ENCODE measurements around the gene HTT.
"Not testable (repeated sequence)": the region's sequence is repeated elsewhere in the genome, so short reads cannot be mapped to it uniquely, and the experiment has no call there.

HTT gene

DNA sequence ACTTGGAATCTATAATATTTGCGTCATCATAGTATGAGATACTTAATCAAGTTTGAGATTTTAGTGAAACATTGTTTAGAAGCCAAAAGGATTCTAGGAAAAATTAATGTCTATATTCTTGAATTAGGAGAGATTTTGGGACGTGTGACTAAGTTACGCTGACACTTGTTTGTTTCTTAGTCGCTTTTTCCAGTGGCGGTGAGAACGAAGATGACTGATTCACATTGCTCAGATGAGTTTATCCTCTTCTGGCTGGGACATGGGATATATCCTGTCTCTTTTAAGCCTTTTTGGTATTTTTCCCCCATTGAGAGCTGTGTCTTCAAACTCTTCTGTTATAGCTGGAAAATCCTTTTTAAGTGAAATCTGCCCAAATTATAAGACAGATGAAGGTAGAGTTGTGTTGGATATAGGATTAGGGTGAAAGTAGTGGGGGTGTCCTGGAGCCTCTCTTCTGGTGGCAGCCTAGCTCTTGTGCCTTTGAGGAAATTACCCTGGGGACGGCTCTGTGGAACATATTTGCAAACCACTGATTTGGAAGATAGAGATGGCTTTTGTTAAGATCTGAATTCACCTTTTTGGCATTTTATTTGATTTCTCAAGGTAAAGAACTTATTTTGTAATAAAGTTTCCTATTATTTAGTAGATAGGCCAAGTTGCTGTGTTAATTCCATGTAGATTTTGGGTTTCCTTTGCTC is 49.7 kb downstream of the HTT start:
- FAIRE-seq = no peak

DNA sequence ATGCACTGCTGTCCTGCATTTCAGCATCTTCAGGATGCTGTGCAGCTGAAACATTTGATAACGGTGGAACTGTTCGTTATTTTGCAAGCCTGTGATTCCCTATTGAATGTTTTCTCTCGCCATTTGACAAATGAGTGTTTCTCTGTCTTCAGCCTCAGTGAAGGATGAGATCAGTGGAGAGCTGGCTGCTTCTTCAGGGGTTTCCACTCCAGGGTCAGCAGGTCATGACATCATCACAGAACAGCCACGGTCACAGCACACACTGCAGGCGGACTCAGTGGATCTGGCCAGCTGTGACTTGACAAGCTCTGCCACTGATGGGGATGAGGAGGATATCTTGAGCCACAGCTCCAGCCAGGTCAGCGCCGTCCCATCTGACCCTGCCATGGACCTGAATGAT is 52.6 kb downstream of the HTT start:
- no peak for FAIRE-seq

DNA sequence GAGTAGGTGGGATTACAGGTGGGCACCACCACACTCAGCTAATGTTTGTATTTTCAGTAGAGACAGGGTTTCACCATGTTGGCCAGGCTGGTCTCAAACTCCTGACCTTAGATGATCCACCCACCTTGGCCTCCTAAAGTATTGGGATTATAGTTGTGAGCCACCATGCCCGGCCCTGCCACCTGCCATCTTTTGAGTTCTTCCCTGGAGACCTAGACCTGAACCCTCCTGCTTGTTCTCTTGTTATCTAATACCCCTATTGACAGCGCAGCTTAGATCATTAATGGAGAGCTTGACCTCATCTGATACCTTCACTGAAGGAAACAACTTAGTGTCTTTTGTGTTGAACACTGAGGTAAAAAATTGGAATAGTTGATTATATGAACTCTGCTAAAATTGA is 53.6 kb downstream of the HTT start:
- no peak for FAIRE-seq

DNA sequence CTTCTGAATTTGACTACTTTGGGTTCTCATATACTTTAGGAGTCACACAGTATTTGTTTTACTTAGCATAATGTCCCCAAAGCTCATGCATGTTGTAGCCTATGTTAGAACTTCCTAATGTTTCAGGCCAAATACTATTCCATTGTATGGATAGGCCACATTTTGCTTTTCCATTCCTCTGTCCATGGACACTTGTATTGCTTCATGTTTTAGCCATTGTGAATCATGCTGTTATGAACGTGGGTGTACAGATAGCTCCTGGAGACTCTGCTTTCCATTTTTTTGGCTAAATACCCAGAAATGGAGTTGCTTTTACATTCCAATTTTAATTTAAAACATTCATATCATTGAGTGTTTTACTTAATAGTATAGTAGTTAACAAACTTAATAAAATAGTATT is 54.5 kb downstream of the HTT start:
- FAIRE-seq = no peak

DNA sequence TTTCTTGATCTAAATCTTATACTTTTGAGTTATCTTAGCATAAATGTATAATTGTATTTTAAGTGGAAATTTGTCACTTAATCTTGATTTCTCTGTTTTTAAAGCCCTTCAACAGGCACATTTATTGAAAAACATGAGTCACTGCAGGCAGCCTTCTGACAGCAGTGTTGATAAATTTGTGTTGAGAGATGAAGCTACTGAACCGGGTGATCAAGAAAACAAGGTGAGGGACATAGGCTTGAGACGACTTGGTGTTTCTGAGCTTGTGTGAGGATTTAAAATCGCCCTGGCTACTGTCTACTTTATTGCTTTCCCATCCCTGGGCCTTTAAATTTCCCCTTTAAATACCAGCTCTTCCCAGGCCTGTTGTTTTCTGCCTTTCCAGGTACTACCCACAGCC is 55.7 kb downstream of the HTT start:
- FAIRE-seq = no peak

DNA sequence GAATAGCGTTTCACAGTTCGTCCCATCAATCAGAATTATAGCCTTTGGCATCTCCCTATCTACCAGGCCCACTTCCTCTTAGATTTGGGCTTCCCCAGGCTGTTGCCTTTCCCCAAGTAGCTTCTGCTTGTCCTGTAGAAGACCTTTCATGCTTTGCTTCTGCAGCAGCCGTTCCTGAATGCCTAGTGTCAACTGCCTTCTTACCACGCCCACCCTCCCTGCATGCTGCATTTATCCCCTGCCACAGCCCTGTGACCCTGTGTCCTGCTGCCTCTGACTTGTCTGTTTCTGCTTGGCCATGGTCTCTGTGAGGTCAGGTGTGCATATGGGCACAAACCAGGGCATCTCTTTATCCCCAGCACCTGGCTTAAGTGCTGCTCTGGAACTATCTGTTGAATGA is 56.3 kb downstream of the HTT start:
- no peak for FAIRE-seq

DNA sequence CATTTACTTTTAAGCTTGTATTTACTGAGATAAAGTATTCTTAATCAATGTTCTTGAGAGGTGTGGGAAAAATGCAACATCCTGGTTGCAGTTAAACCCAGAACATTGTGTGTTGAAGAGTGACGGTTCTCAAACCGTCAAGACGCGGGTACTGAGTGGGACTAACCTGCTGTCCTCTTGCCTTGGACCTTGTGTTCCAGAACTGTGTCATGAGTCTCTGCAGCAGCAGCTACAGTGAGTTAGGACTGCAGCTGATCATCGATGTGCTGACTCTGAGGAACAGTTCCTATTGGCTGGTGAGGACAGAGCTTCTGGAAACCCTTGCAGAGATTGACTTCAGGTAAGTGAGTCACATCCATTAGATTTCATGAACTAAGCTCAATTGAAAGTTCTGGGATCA is 59.7 kb downstream of the HTT start:
- no peak for FAIRE-seq

DNA sequence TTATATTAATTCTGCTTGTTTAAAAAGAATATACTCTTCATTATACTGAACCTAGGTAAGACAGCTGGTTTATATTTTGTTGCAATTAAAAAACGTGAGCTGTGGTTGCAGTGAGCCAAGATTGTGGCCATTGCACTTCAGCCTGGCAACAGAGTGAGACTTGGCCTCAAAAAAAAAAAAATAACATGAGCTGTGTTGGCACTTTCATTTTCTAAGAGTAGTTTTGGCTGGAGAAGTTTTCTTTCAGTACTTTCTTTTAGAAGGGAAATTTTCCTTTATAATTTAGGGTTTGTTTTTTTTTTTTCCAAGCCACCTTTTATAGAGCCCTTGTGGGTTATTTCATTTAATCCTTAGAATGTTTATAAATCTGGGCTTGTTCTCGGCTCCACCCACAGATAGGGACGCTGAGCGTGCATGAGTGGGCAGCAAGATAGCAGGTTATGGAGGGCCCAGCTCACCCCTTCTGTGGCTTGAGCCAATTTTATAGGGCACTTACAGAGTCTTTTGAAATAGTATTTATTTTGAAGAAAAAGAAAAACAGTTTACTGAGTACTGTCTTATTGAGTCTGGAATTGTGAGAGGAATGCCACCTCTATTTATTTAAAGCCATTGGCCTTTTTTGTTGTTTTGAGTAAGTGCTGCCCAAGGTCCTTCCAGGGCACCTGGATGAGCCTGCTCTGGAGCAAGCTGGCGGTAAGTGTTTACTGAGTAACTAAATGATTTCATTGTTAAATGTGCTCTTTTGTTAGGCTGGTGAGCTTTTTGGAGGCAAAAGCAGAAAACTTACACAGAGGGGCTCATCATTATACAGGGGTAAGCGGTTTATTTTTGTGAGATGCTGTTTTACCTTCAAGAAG is 60.9 kb downstream of the HTT start:
- no peak for FAIRE-seq

DNA sequence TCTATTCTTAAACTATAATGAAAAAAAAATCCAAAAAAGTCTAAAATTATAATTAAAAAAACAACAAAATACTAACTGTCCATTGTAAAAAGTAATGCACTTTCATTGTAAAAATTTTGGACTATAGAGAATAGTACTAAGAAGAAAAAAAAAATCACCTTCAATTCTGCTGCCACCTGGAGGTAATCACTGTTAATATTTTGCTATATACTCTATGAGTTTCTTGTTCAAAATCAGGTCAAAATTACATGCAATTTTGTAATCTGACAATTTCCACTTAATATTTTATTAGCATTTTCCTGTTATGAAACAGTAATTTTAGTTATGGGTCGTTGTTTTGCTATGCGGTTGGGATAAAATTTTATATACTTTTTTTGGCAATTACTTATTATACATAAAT is 62.0 kb downstream of the HTT start:
- peak; percentile 96 for FAIRE-seq

DNA sequence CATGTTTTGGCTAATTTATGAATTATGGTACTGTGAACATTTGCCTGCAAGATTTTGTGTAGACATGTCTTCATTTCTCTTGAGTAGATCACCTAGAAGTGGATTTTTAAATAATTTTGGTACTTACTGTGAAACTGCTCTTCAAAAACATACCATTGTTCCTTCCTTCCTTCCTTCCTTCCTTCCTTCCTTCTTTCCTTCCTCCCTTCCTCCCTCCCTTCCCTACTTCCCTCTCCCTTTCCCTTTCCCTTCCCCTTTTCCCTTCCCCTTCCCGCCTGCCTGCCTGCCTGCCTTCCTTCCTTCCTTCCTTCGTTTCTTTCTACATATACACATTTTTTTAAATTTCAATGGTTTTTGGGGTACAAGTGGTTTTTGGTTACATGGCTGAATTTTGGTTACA is 63.4 kb downstream of the HTT start:
- FAIRE-seq = no peak

DNA sequence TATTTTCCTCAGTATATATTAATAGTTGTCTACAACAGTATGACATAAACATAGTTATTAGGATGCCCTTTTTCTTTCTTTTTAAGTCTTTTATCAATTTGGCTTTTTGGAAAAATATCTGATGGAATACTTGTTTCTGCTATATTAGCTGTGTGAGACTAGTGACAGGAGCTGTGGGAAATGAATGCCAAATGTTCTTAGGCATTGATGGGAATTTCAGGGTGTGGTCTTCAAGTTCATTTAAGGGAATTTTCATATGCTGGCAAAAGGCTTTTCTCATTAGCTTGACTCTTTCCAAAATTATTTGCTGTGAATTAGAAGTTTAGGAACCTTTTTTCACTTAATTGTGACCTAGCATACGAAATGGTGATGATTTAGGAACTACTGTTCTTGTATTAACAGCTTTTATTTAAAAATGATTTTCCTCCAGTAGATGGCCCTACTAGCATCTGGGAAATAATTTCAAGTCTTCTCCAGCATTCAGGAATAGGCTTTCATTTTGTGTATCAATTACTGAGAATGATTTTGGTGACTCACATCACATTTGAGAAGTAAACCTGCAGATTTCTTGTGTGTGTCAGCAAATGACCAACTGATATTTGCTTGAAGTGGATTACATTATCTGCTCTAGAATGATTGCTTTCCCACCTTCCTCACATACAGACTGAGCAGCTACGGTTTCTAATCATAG is 70.9 kb downstream of the HTT start:
- no peak for FAIRE-seq

DNA sequence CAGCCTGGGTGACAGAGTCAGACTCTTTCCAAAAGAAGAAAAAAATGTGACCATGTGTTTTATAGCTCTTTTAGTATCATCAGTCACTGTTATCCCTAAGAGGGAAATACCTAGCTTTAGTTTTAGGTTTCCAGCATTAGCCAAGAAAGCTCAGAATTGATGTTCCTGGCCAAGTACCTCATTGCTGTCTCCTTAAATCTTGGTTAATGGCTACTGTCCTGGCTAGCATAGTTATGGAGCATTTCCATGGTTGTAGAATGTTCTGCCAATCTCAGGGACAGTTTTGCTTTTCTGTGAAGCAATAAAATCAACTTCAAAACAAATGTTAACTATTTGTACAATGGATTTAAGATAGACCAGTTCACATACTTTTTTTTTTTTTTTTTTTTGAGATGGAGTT is 74.4 kb downstream of the HTT start:
- no peak for FAIRE-seq

DNA sequence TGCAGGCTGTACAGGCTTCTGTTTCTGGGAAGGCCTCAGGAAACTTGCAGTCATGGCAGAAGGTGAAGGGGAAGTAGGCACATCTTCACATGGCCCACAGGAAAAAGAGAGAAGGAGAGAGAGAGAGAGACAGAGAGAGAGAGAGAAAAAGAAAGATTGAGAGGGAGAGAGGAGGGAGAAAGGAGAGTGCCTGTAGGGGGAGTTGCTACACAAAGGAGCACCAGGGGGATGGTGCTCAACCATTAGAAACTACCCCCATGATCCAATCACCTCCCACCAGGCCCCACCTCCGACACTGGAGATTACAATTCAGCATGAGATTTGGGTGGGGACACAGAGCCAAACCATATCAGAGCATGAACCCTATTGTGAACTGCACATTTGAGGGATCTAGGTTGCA is 76.8 kb downstream of the HTT start:
- not testable (repeated sequence) for FAIRE-seq

DNA sequence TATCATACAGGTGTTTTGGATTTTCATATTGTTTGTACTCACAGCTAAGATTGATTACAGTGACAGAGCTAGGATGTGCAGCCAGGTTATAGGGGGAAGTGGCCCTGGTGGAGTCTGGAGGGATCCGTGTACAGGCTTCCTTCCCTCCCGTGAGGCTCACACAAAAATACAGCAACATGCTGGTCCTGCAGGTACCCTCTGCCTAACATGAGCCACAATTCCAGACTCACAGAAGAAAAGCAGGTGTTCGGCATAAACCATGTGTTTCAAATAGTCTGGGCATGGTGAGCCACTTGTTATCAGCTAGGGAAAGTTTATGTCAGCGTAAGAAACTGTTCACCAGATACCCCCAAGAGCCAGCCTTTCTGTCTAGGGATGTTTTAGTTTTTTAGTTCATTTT is 82.9 kb downstream of the HTT start:
- no peak for FAIRE-seq

DNA sequence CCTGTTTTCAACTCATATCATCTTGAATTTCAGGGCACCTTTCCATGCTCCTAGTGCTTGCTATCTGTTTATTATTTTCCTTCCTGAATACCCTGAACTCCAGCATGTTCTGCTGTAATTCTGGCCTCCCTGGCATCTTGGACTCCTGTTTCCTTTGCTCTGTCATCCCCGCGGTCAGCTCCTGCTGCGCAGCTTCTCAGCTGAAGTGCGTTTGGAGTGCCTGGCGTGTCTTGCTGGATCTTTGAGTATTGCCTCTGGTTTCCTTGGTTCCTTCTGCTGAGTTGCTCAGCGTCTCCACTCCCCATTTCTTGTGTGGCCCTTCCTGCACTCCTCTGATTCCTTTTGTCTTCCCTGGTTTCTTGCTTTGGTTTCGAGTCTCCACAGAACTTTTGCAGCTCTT is 84.4 kb downstream of the HTT start:
- FAIRE-seq = no peak

DNA sequence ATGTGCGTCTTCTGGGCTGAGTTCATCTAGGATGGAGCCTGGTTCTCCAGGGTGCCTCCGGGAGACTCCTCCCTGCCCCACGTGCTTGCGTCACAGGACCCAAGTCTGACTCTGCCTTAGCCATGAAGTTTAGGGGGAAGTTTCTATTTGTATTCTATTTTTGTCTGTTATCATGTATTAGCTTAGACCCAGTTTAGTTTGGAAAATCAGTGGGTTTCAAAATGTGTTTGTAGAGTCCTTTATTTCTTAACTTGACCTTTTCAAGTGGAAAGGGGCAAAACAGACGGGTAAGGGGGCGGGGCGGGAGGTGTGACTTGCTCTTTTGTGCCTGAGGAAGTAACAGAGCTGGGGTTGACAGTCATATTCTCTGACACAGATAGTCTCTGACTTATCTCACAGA is 86.0 kb downstream of the HTT start:
- no peak for FAIRE-seq

DNA sequence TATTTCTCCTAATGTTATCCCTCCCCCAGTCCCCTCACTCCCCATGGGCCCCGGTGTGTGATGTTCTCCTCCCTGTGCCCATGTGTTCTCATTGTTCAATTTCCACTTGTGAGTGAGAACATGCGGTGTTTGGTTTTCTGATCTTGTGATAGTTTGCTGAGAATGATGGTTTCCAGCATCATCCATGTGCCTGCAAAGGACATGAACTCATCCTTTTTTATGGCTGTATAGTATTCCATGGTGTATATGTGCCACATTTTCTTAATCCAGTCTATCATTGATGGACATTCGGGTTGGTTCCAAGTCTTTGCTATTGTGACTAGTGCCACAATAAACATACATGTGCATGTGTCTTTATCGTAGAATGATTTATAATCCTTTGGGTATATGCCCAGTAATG is 86.6 kb downstream of the HTT start:
- FAIRE-seq = not testable (repeated sequence)

DNA sequence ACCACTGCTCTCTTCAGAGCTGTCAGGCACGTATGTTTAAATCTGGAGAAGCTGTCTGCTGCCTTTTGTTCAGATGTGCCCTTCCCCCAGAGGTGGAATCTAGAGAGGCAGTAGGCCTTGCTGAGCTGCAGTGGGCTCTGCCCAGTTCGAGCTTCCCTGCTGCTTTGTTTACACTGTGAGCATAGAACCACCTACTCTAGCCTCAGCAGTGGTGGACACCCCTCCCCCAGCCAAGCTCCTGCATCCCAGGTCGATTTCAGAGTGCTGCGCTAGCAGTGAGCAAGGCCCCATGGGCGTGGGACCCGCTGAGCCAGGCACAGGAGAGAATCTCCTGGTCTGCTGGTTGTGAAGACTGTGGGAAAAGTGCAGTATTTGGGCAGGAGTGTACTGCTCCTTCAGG is 92.0 kb downstream of the HTT start:
- not testable (repeated sequence) for FAIRE-seq

DNA sequence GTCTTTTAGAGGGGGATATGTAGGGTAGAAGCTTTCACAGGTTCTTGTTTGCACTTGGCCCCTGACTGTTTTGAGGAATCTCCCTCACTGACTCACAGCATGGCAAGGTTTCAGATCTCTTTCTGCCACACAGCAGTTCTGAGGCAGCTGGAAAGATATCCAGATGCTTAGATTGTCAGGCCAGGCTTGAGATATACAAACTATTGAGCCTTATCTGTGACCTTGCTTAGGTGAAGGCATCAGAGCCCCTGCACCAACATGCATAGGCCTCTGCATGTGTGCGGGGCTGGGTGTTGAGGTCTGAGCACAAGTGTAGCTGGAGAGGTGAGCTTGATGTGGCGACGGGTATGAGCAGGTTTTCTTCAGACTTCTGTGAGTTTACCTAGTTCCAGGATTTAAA is 93.5 kb downstream of the HTT start:
- no peak for FAIRE-seq

DNA sequence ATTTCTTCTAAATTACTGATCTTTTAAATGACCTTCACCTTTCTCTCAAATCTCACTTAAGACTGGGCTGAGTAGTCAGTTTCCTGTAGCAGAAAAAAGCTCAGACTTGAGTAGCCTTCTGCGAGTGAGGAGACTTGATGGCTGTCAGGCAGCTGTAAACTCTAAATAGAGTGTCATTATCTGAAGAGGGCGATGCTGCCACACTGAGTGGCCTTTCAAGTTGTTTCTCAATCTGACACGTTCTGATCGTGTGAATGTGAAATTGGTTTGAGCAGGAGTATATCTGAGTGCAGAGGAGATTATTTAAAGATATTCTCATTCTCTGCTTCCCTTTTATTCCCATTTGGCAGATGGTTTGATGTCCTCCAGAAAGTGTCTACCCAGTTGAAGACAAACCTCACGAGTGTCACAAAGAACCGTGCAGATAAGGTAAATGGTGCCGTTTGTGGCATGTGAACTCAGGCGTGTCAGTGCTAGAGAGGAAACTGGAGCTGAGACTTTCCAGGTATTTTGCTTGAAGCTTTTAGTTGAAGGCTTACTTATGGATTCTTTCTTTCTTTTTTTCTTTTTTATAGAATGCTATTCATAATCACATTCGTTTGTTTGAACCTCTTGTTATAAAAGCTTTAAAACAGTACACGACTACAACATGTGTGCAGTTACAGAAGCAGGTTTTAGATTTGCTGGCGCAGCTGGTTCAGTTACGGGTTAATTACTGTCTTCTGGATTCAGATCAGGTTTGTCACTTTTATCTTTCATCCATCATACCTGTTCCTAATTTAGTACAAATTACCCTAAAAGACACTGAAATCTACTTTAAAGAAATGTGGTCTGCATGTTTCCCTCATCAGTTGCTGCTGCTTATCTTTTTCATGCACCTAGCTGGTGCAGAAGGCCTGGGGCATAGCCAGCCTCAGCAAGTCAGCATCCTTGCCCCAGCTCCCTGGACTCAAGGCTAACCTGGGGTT is 100.2 kb downstream of the HTT start:
- no peak for FAIRE-seq

DNA sequence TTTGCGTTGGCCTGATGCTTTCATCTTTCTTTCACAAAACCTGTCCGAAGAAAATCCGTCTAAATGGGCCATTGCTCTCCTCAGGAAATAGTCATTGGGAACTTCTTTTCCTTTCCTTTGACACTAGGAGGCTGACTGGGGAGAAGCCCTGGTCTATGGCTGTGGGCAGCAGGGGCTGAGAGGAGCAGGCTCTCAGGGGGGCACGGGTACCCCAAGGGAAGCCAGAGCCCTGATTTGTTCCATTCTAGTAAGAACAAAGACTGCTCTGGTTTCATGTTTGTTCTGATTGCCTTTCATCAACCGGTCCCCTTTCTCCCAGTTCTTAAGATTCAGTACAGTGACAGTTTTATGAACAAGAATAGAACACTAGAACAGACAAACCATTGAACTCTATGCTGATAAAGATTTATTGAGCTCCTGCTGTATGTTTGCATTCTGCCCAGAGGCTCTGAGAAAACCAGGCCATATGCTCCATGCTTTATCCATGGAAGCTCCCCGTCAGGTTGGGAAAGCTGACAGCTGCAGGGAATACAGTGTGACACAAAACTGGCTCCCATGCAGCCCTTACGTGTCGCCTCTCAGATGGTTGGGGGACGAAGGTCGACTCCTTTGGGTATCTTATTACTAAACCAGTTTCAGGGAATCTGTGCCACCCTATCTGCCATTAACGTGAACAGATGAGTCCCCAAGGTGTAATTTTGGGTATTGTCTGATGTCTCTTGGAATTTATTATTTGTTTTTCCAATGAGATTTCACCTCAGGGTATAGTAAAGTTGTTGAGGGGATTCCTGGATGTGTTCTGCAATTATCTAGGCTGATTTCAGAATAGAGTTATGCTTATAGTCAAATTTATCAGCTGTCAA is 102.1 kb downstream of the HTT start:
- no peak for FAIRE-seq

DNA sequence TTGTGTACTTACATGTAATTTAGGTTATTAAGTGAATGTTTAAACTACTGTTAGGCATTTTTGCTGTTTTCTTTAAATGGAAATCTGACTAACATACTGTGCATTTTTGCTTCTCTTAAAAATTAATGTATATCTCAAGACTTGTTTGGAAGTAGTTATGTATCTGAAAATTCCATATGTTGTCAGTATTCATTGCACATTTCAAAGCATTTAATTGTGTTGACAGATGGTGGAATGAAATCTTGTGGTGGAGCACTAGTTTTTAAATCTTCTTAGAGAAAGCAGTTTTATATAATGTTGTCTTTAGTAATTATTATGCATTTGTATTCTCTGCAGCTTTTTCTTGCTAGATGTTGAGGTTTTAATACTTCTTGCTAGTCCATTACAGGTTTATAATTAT is 102.9 kb downstream of the HTT start:
- FAIRE-seq = no peak
